Inferior parietal cortex (tissue), 1 donor: ENCODE results near the gene KLC1.

Experiments used
- DNase-seq: peaks from one replicate; pipeline ENCODE4 v3.0.0-alpha.2; 2016; ENCODE audit errors: extremely low spot score

Gene KLC1

DNA sequence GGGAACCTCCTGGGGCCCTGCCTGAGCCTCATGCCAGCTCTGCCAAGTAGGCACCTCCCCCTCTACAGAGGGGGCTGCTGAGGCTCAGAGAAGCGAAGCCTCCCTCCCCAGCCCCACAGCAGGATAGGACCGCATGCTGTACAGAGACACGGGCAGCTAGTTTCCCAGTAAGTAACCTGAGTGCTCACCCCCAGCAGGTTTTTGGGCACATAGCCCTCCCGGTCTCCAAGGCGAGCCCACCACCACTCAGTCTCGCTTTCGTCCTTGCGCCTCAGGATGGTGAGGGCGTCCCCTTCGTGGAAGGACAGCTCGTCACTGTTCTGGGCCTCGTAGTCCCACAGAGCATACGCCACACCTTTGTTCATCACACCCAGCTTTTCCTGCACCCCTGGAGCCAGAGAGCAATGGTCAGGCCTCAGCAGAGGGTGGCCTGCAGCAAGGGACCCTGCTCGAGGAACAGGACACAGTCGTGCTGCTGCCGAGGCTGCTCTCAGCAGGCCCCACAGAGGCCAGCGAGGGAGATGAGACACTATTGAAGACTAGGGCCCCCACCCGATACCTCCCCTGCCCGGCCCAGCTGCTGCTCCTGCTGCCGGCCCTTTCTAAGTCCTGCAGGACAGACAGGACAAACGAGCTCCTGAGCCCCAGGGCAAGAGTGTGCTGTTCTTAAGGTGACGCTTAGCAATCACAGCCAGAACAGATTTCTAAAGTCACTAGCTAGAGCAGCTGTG is 107.0 kb downstream of the KLC1 start:
- DNase-seq: no peak

DNA sequence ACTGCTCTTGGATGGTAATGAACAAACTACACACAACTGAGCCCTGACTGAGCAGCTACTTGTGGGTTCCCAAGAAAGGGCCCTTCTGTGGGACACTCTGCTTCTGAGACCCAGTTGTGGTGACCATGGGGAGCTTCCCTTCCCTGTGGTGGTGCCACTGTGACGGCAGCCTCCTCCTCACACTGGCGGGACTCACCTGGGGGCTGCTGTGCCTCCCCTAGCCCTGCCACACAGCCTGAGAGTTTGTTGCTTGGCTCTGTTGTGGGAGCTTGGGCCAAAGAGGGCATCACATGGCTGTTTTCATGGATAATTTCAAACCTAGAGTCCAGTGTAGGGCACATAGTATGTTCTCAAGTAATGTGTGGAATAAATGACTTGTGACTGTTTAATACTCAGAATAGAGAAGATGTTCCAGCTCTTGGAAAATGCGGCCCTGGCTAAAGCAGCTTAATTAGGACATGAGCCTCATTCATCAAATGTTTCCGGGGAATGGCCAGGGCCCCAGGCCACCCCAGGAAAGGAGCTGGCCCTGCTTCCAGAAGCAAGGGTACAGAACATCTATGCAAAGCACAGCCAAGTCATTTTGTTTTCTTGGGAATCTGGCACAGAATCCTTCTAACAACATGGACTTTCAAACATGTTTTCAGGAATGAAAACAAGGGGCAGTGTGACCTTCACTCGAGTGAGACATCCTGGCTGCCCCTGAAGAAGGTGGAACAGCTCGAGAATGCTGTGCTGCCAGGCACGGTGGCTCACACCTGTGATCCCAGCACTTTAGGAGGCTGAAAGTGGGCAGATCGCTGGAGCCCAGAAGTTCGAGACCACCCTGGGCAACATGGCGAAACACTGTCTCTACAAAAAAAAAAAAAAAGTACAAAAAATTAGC is 107.8 kb downstream of the KLC1 start:
- no peak for DNase-seq

DNA sequence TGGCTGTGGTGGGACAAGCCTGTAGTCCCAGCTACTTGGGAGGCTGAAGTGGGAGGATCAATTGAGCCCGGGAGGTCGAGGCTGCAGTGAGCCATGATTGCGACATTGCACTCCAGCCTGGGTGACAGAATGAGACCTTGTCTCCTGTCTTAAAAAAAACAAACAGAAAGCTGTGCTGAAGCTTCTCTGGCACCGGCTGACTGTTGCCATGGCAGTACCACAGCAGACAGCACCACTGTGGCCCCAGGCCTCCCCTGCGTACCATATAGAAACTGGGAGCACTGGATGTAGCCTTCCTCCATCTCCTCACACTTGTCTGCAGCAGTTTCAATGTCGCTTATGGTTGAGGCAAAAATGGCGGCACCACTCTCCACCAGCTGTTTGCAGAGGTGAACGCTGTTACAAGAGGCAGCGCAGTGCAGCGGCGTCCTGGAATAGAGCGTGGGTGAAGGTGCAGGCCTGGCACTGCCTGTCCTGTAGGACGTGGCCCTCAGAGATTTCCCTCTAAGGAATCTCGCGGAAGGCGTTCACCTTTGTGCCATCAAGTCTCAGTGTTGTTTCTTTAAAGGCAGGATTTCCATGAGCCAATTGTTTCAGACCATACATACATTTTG is 108.5 kb downstream of the KLC1 start:
- DNase-seq: no peak

DNA sequence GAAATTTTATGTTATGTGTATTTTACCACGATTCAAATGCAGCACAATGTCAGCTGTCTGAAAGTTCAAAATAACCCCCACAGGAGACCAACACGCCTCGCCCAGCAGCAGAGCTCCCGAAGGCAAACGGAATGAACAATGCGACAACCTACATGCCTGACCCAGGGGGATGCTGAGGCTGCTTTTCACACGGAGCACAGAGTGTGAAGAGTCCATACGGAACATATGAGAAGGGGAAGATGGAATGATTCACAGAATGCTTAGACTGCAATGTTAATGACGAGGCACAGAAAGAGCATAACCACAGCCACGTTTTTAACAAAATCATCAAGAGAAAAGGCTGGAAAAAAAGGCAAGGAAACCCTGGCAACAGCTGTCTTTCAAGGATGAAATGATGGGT is 109.2 kb downstream of the KLC1 start:
- no peak for DNase-seq

DNA sequence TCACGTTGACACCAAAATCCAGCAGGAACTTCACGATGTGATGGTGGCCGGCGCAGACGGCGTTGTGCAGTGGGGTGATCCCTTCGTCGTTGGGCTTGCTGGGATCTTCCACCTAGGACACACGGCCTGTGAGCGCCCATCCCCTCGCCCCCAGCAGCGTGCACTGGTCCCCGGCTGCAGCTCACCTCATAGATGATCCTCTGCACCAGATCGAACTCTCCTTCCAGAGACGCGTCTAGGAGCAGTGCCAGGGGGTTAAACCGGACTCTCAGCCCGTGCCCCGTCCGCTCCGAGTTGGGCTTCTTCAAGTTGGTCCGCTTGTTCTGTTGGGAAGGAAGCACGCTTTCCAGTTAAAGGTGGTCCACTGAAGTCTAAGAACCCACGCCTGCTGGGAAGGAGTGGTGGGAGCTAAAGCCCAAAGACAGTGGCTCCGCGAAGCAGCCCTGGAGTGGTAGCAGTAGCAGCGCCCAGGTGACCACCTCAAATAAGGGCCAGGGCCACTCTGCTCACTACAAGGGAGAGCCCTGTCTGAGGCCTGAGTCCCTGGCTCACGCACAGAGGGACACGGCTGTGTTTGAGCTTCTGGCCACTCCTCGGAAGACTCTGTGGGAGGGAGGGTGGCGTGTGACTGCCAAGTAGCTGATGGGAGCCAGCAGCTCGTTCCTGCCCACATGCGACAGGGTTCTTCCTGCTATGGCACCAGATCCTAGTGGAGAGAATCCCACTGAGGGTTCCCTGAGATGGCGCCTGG is 109.9 kb downstream of the KLC1 start:
- DNase-seq: no peak

DNA sequence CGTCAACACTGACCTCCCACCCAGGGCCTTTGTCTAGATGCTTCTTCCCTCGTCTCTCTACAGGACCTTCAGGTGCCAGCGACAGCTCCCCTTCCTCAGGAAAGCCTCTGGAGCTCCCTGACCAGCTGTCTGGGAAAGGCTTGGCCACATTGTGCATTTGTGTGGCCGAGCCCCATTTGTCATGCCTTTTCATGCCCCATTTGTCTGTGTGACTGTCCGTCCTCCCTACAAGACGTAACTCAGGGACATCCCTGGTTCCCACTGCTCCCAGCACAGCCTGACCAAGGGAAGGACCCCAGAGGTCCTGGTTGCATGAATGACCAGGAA is 110.4 kb downstream of the KLC1 start:
- DNase-seq: no peak

DNA sequence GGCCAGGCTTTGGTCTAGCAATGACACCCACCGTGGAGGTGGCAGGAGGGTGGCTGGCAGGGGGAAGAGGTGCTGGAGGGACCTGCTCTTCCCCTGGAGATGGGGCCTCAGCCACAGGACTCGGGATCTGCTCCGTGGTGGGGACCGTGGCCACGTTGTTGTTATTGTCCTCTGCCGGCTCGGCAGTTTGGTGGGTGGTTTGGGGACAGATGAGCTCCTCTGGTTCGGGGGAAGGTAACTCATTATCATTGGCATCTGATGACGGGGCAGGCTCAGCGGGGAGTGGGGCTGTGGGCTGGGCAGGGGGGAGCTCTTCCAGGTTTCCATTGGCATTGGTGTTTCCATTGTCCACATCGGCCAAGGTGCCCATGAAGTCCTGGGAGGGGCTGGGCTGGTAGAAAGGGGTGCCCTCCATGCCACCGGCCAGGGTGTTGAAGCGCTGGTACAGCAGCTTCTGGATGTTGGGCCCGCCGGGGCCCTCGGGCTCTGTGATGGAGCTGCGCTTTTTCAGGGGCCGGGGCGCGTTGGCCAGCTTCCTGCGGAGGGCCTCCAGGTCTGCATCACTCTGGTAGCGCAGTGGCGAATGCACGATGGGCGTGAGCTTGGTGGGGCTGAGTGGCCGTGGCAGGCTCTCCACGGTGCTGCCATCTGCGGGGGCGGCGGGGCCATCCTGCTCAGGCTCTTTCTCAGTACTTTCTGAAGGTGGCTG is 110.9 kb downstream of the KLC1 start:
- DNase-seq: no peak

DNA sequence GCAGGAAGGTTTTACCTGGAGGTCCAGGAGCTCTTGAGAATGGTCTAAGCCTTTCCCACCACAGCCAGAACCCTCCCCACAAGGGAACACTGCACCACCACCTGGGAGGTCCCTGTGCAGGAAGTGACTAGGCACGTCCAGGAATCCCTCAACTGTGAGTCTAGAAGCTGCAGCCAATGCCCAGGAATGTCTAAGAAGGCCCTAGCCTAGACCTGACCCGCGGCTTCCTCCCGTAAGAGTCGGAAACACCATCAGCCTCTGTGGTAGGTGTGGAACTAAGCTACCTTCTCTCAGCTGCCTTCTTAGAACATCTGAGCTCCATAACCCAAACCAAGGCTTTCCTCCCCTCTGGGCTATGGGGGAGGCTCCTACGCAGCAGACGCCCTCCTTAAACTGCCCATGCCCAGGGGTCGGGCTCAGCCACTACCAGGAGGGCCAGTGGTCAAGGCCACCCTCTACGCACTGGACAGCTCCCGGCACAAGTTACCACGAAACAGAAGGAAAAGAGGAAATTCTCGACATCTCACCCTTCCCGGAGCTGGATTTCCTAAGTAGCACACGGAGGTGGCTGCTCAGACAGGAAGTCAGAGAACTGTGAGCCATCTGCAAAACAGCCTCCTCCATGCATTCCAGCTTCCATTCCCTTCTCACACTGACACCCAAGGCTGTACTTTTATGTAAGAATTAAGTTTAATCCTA is 112.1 kb downstream of the KLC1 start:
- no peak for DNase-seq

DNA sequence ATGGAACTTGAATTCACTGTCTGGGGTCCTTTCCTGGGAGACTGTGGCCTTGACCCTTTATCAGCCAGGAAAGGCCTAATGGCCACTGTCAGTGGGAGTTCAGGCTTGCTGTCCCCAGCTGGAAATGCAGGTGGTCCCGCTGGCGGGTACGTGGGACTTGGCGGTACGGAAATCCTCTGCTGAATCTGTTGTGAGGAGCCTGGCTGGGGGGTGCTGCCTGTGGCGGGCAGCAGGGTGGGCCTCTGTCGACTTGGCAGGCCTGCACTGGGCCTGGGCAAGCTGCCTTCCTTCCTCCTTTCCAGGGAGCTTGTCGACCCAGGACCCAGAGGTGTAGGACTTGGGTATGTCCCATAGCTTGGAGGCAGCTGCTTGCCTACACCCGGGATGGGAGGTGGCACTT is 112.9 kb downstream of the KLC1 start:
- no peak for DNase-seq

DNA sequence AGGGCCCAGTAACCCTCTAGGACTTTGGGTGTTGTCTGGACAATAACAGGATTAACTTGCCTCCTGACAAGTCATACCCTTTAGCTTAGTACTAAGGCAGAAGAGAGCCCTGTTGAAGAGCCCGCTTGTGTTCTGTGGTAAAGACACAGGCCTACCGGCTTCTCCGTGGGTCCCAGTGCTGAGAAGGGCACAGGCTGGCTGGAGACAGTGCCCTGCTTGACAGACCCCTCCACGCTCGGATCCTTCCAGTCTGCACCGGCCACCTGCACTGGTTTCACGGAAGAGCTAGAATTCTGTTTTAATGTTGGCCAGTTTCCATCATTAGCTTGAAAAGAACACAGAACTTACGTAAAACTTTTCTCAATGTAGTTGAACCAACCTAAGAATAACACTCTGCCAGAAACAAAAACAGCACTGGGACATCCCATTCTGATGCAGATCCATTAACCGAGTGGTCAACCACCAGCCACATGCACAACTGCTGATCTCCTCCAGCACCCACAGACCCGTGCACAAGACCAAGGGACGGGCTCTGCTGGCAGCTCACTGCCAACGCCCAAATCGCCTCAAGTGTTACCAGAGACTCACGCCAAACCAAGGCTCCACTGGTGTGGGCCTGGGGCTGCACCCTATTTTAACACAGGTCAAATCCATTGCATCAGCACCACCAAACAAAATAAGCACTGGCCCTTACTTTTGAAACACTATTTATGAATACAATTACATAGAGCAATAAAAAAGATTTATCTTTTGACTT is 113.7 kb downstream of the KLC1 start:
- no peak for DNase-seq

DNA sequence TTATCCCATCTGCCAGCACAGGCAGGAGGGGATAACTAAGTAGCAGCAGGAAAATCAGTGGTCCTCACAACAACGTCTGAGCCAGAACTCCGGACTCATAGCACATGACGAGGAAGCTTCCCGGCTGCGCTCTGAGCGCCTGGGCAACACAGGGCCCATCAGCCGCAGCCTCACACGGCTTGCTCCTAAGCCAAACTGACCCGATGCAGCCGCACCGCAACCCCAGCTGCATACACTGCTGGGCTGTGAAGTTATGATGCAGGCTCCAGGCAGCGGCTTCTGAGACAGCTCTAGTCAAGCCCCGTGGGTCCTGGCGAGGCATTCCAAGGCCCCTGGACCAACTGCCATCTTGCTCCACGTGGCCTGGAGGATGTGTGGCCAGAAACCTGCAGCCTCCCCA is 114.7 kb downstream of the KLC1 start:
- no peak for DNase-seq

DNA sequence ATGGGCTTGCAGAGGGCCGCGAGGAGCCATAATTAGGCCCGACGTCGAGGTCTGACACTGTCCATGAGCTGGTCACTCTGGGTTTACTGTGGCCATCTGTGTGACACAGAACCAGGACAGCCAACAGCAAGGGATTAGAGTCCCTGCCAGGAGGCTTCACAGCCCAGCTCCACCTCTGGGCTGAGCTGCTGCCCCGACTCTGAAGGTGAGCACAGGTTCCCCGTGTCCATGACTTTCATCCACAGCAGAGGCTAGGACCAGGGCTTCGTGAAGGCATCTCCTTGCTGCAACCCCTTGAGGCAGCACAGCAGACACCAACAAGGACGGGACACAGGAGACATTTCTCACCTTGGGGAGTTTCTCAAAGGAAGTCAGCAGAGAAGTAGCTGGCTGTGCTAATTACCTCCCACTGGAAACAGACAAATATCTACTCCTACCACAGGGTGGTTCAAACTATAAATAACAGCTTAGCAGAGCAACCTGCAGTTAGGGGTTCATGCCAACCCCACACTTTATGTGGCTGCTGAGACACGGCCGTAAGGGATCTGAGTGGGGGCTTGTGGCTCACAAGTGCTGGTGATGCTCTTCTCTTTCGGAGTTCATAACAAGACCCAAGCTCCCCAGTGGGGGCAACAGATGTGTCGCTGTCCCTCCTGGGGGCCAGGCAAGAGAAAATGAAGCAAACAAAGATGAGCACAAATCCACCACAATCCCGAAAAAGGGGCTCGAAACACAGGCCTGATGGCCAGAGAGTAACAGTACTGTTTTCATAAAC is 115.8 kb downstream of the KLC1 start:
- DNase-seq: no peak

DNA sequence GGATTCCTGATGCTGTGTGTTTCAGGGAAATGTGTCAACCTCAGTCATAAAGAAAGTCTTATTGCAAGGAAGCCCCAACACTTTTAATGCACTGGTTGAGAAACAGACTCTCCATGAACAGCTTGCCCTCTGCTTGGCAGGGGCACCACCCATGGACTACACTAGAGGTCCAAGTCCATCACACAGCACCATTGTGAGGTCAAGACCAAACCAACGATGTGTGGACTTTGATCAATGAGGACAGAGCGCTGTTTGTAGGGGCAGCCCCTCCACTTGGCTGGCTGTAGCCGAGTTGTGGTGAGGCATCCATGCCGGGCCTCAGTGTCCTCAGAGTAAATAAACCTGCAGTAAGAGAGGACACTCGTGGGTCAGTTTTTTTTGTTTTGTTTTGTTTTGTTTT is 116.4 kb downstream of the KLC1 start:
- no peak for DNase-seq

DNA sequence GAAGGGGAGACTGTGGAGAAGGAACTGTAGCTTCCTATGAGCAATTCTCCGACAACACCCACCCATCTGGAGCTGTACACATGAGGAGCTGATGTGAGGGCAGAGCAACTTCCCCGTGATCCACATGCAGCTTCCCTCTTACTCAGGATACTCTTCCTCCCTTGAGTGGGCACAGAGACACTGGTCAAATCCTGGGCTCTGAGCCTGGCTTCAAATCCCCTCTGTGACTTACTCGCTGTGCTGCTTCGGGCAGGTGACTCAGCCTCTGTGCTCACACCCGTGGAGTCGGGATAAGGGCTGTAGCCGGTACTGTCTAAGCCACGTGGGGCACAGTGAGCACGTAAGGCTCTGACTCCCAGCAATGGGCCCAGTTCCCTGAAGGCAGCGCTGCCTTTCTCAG is 117.7 kb downstream of the KLC1 start:
- DNase-seq: no peak

DNA sequence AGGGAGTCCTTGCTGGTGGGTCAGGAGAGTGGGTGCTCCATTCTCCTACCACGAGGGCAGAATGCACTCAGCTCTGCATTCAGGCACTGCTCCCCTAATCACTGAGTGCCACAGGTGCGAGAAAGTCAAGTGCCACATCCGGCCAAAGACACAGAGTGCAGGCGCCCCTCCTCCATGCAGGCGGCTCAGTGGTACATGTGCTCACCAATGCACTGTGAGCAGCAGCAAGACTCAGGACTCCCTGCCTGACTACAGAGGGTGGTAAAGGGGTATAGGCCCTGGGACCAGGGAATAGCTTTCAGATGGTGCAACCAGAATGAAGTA is 119.5 kb downstream of the KLC1 start:
- no peak for DNase-seq

DNA sequence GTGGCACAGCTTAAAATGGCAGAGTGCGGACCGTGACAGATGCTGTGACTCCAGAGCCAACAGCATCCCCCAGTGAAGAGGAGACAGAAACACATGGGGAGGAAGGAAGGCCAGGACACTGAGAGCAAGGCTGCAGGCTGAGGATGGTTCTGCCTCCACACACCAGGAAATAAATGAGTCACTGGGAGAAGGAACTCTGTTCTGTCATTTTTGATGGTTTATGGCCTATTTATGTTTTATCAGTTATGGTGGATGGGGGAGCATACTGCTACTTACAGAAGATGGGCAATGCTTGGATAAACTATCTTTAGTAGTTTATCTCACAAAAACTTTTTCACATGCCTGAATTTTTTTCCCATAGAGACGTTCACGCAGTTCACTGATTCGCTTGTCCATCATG is 120.4 kb downstream of the KLC1 start:
- no peak for DNase-seq

DNA sequence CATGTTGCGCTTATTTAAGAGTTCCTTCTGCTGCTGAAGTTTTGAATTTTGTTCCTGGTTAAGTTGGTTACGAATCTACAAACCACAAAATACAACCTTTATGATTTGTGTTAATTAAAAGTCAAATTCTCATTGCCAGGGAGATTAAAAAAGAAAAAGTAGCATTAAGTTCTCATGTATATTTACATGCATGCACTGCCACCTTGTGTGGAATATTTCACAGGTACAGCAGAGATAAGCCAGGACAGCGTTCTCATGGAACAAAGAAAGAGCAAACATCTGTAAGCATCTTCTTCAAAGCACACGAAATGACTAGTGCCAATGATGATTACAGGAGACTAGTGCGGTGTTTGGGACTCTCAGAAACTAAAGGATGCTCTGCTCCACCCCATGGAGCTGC is 120.8 kb downstream of the KLC1 start:
- no peak for DNase-seq
